ENCODE measurements around the gene NPM1.

GRCh38 chr5:171342362-171343111, 45.1 kb upstream of the NPM1 start:
- no peak for TF ChIP-seq POLR2A (IDR thresholded peaks at IDR 0.05)
- TF ChIP-seq CTCF (IDR thresholded peaks at IDR 0.05), result no peak

Data from lower leg skin (tissue), 3 donors.